GM10847 (cell line): ENCODE data around the gene XCR1.

Experiments
- POLR2A ChIP-seq: IDR thresholded peaks from 2 replicates; pipeline ENCODE4 v1.6.1; 2011; ENCODE audit not compliant: insufficient read length; ENCODE audit errors: extremely low read depth

XCR1 gene

DNA sequence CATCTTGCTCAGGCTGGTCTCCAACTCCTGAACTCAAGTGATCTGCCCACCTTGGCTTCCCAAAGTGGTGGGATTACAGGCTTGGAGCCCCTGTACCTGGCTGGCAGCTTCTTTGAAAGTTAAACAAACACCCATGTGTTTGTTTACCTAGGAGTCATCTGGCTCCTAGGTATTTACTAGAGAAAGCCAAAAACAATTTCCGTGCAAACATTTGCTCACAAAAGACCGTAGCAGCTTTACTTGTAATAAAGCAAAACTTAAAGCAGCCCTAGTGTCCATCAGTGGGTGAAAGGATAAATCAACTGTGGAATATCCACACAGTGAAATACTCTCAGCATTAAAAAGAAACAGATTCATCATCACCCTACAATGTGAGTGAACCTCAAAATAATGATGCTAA, 29.4 kb upstream of the XCR1 start:
- TF ChIP-seq POLR2A: no peak

GRCh38 chr3:46052531-46052930, 25.2 kb upstream of the XCR1 start:
- no peak for TF ChIP-seq POLR2A

DNA sequence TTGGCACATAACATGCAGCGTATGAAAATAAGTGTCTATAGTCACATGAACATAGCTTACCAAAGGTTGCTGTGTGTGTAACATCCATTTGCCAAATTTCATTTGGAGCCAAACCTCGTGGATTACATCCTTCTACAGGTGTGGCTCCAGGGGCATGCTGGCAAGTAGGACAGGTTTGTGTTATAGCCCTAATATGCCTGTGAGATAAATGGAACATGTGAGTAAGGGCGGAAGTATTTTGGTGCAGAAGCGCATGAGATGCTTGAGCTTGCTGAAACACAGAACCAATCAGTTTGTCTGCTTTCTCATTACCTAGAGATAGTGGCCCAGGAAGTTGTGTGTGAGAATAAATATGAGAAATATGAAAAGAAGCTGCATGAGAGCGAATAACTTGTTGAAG, 21.8 kb upstream of the XCR1 start:
- no peak for TF ChIP-seq POLR2A

GRCh38 chr3:46038916-46039315, 11.6 kb upstream of the XCR1 start:
- no peak for TF ChIP-seq POLR2A

DNA sequence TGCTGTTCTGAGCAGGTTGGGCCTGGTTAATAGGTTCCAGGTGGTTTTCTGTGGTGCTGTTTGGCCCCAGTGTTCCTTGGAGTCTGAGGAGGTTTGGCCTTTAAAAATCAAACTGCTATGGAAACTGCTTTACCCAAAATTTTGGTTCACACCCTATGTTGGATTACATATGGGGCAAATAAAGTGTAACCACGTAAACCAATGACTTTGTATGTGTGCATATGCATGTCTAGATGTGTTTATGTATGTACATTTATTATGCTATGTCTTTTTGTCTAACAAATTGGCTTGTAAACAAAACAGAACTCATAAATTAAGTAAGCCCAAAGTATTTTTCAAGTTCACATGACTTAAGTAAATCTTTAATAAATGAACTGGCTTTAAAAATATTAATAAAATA, 8.9 kb upstream of the XCR1 start:
- TF ChIP-seq POLR2A: no peak

GRCh38 chr3:46031747-46032146, 4.5 kb upstream of the XCR1 start:
- TF ChIP-seq POLR2A: no peak

DNA sequence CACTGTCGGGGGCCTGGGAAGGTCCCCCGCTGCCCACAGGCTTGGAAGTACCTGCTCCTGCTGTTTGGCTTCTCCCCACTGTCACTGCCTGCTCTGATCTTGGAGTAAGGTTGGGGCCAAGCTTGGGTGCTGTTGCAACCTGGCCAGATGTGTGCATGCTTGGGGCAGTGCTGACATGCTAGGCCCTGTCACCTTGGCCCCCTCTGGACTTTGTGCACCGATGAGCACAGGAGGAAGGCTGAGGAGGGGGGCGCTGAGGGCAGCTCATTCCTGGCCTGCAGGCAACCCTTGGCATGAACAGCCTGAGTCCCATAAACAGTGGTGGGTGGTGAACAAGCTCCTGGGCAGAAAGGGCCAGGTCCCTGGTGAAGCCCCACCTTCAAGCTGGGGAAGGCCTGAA, 4.0 kb upstream of the XCR1 start:
- TF ChIP-seq POLR2A: no peak

DNA sequence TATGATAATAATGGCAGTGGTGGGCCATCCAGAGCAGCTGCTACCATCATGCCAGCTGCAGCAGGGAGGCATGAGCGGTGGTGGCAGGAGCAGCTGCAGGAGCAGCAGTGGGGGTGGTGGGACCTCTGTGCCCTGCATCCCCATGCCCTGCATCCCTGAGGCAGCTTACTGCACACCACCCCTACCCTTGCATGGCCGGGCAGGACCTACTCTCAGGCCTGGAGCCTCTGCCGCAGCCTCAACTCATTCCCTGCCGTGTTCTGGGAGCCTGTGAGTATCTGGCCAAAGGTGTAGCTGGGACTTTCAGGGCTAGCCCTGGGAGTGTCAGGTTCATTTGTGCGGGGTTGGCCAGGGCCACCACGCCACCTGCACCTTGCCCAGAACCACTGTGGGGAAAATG, 3.3 kb upstream of the XCR1 start:
- no peak for TF ChIP-seq POLR2A

- no peak for TF ChIP-seq POLR2A
Observed at GRCh38 chr3:46029953-46030543, 2.8 kb upstream of the XCR1 start.

DNA sequence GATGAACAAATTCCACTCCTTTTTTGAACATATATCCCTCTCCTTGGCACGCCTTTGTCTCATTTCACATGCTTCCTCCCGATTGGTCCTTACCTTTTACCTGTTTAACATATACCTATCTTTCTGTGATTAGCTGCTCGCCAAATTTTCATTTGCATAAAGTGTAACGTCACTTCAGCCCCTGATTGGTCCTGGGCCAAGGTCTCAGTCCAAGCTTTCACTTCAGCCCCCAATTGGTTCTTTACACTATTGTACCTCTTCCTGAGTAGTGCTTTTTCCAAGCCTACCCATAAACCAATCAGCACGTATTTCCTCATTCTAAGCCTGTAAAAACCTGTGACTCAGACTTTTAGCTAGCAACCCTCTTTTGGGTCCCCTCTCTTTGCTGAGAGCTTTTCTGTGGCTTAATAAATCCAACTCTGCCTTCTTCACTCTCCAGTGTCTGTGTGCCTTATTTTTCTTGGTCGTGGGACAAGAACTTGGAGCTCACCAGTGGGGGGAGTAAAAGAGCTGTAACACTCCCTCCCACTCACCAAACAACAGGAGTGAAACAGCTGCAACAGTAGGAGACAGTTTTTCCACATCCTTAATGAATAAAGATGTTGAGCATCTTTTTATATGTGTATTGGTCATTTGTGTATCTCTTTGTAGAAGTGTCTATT, 584 bp upstream of the XCR1 start:
- no peak for TF ChIP-seq POLR2A

DNA sequence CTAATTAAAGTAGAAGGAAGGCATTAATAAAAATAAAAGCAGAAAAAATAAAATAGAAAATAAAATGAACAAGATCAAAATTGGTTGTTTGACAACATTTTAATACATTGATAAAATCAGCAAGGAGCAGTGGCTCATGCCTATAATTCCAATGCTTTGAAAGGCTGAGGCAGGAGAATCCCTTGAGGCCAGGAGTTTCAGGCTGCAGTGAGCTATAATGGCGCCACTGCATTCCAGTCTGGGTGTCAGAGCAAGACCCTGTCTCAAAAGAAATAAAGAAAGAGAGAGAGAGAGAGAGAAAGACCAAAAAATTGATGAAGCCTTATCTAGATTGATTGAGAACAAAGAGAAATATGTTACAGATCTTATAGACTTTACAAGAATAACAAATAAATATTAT, 2.1 kb downstream of the XCR1 start:
- no peak for TF ChIP-seq POLR2A

DNA sequence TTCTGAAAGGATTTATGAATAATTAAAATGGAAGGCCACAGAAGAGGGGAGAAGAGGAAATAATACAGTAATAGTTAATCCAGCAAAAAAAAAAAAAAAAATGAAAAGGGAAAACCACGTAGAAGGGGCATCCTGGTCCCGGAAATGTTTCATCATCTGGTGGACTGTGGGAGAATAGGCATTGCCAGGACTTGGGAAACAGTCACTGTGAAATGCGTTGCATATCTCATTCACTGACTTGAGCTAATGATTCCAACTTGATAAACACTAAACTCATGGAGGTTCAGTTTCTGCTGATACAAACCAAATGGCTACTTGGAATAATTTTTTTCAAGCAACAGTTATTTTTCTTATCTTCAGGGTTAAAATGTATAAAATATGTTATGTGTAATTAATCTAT, 3.2 kb downstream of the XCR1 start:
- no peak for TF ChIP-seq POLR2A

DNA sequence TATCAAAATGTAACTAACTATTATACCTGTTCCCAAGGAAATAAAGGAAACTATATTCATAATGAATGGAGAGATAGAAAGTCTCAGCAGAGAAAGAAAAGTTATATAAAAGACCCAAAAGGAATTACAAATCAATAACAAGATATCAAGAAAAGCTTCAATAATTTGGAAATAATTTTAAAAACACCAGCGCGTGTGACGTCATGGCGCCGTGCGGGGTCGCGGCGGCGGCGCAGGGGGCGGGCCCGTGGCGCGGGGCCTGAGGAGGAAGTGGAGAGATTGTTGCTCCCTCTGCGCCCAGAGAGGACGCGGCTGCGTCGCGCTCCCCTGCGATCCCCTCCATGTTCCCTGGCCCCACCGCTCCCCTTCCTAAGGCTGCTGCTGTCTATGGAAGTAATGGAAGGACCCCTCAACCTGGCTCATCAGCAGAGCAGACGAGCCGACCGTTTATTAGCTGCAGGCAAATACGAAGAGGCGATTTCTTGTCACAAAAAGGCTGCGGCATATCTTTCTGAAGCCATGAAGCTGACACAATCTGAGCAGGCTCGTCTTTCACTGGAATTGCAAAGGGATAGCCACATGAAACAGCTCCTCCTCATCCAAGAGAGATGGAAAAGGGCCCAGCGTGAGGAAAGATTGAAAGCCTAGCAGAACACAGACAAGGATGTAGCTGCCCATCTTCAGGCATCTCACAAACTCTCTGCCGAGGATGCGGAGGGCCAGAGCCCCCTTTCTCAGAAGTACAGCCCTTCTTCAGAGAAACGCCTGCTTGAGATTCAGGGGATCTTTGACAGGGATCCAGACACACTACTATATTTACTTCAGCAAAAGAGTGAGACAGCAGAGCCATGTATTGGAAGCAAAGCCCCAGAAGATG, 4.1 kb downstream of the XCR1 start:
- TF ChIP-seq POLR2A: no peak

- TF ChIP-seq POLR2A: no peak
Observed at GRCh38 chr3:46021516-46021915, 5.8 kb downstream of the XCR1 start.

DNA sequence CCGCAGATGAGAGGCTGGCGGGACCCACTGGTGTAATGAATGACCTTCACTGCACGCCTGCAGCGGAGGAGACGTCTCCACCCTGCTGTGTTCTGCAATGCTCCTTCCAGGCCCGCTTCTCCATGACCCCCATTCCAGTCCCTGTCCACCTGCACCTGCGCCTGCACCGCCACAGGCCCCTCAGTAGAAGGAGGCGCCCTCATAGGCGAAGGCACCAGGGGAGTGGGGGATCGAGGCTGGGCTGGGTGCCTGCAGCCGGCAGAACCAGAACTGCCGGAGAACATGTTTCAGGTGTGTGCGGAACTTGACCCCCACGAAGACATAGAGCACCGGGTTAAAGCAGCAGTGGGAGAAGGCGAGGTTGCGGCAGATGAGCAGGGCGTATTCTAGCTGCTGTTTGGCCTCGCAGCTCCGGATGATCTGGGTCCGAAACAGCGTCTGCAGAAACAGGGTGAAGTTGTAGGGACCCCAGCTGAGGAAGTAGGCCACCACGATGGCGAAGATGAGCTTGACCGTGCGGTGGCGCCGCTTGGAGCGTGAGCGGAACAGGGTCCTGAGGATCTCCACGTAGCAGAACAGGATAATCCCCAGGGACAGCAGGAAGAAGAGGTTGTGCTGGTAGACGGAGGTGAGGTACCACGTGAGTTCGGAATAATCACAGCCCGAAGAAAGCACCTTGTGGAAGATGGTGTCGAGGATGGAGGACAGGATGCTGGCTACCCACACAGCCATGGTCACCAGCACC, 6.3 kb downstream of the XCR1 start:
- no peak for TF ChIP-seq POLR2A

DNA sequence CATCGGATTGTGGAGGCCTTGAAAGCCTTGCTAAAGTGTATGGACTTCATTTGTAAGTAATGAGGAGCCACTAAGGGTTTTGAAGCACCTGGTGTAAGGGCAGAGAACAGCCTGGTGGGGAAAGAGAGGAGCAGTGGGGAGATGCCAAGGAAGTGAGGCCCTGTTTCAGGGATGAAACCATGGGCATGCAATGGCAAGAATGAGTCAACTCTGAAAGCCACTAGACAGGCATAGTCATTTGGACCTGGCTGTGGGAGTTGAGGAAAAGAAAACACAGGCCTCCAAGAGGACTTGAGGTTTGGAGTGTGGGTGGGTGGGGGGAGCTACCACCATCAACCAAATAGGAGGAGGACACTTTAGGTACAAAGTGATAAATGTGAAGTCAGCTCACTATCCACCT, 7.6 kb downstream of the XCR1 start:
- no peak for TF ChIP-seq POLR2A
